ENCODE data around the gene HACD2.
"Not testable (repeated sequence)": the region's sequence is repeated elsewhere in the genome, so short reads cannot be mapped to it uniquely, and the experiment has no call there.

Gene HACD2

GRCh38 chr3:123584988-123585937 lies at the start of gene HACD2:
Gene HACD2, minus strand, starts transcription at chr3:123585053. Its CDS starts 26 bp downstream, at chr3:123585027.
- DNase-seq, result peak; percentile 98

GRCh38 chr3:123634149-123635051 lies 49.5 kb upstream of the HACD2 start:
- no peak for DNase-seq

- DNase-seq, result no peak
Measured at GRCh38 chr3:123633530-123633929, 48.7 kb upstream of the HACD2 start.

DNA sequence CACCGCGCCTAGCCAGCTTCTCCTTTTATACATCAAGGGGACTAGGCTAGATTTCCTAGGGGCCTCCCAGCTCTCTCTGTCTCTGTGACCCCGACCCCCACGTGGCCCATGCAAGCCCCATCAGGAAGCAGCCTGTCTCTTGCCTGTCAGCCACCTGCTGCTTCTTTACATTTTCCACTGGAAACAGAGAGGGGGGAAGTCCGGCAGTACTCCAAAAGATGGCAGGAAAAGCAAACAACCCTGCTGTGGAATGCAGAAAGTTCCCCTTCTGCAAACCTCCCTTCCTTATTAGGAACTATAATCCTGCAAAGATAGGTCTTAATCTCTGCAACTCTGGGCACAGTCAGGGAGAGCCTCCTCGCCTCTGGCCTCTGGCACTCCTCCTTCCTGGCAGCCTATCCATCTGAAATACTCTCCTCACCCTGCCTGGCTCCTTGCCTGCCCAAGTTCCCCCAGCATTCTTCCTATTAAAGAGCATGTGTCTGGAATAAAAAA lies 47.4 kb upstream of the HACD2 start:
- DNase-seq, result no peak

DNA sequence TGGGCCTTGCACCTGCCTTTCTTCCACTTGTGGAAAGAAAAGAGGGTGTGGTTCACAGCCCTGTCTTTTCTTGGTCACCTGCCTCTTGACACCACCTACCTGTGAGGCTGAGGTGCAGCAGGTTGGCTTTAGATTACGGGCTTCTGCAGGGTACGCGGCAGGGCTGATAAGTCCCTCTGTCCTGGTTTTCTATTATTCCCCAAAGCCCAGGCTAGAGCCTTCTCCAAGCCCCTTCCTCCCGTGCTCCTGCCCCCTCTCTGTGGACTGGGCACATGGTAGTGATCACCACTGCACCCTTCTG lies 44.8 kb upstream of the HACD2 start:
- DNase-seq, result no peak

DNA sequence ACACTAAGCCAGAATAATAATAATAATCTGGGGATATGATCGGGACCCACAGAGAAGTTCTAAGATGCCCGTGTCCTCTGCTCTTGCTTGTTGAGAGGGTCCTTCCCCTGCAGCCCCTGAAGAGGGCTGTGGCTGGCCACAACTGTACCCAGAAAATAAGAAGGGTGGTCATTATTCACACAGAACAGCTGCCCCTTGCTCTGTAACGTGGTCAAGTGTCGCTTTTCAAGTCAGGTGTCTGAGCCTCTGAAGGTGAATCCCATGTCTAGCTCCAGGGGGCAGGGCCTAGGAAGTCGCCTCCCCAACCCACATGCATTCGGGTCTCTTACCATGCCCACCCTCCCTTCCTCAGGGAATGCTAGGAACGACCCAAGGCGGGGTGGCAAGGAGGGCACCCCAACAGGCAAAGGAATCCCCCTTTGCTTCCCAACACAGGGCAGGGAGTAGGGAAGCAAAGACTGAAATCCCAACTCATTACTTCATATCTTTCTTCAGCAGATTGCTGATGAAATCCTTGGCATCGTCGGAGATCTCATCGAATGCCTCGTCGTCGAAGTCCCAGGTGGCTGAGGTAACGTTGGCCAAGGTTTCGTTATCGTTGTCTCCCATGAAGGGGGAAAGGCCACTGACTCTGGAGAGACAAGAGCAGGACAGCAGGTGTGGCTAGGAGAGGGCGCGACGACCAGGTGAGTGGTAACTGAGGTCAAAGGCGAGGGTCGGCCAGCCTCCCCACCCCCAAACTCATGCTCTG lies 44.3 kb upstream of the HACD2 start:
- DNase-seq, result no peak

DNA sequence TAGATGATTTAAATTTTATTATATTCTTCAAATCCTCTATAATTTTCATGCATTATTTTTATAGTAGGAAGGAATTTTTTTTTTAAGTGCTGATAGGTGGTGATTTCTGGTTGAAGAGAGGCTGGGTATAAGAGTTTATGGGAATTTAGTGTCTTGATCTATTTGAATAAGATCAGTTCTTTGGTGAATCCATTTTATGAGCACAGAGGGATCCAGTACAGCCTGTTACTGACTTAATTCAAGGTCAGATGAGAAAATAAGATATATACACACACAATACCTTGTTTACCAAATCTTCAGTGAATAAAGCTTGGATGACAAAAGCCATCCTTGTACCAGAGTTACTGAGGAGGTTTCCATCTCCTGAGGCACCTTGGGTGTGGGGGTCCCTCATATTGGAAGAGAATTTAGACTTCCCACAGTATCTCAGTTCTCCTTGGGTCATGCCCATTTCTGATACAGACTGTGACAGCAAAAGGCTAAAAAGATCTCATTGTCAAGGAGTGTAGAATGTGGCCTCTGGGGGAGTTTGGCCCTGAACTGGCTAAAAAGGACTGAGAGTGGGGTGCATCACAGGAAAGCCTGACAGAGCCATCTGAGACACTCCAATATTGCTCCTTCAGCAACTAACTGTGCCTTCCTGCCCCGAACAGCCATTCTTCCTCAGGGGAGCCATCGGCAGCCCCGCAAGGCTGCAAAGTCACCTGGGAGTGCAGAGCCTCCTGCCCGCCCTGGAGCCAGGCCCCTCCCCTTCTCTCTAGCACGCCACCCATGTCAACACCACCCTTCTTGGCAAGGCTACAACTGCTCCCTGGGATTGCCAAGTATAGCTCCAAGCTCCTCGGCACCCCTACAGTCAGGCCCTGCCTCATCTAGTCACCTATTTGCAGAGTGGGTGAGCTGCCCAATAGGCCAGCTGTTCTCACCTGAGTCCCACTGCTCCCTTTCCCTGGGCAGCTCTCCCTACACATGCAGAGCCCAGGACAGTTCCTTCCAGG lies 43.1 kb upstream of the HACD2 start:
- DNase-seq, result no peak

DNA sequence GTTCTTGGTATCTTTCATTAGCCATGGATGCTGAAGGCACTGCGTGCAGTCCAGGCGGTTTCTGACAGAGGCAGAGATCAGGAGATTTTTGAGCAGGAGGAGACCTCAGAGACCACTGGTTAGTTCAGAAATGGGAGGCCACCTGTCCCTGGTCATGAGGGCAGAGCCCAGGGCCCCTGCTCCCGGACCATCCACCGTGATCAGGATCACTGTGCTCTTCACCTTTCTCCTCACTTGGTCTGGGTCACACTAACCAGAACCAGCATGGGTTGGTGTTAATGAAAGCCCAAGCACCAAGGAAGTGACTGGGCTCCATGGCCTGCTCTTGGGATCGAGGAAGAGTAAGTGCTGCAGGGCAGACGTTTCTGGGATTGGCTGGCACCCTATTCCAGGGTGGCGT lies 42.0 kb upstream of the HACD2 start:
- DNase-seq, result no peak

DNA sequence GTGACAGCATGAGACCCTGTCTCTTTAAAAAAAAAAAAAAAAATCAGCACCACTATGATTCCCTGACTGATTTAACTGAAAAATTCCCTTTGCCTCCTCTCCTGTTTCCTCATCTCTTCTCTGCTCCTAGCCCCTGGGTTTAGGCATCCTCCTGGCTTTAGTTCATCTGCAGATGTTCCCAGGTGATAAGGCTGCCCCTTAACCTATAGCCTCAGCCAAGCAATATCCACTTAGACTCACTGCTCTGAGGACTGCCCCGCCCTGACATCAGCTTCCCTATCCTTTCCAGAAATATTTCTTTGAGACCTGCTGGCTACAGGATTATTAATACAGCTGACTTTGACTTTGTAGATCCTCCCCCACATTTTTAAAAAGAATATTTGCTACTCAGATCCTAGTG lies 39.4 kb upstream of the HACD2 start:
- DNase-seq, result no peak

DNA sequence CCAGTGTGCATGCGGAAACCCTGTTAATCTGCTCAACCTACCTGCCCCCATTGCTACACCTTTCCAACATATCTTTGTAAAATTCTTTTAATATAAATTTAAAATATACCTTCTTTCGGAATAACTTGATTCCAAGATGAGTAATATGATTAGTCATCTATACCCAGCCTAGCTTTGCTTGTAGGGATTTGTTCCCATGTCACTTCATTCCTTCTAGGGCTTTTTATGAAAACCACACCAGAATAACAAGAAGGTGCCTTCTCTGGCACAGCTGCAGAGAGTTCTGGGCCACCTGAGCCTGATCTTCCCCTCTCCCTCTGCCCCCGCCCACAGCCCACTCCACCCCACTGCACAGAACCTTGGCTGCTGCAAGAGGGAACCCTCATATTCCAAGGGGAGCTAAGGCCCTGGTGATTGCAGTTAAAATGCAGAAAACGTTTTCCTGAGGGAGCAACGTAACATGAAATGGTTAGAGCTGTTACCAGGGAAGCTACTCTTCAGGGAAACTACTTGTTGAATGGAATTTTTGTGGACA lies 38.6 kb upstream of the HACD2 start:
- DNase-seq, result no peak

DNA sequence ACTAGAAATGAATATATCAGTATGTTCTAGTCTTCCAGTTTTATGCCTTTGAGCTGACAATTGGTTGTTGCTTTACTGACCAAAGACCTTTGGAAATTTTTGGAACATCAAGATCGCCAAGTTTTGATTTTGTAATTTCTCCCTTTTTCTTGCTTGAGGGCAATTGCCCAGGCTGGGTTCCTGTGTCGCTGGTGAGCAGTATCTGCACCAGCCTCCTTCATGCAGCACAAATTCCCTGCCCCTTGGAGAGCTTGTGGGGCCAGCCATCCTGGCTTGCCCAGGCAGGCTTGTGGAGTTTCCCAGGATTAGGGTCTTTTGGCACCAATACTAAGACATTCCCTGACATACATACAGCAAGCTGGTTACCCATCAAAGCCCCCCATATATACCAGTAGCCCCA lies 37.9 kb upstream of the HACD2 start:
- DNase-seq, result no peak

DNA sequence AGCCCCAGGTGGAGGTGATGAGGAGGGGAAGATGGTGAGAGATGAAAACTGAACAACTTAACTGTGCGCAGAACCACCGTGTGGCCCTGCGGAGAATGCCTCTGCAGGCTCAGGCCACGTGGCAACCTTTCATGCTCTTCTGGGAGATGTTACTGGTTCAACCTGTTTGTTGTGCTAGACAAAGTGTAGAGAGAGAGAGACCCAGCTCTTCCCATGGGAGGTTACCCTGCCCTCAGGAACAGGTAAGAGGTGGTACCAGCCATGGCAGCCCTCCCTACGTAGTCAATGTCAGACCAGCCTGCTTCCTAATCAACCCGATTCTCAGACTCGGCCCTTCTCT lies 37.0 kb upstream of the HACD2 start:
- no peak for DNase-seq

GRCh38 chr3:123621186-123621849 lies 36.5 kb upstream of the HACD2 start:
- DNase-seq, result no peak

- no peak for DNase-seq
Measured at GRCh38 chr3:123620343-123620742, 35.5 kb upstream of the HACD2 start.

DNA sequence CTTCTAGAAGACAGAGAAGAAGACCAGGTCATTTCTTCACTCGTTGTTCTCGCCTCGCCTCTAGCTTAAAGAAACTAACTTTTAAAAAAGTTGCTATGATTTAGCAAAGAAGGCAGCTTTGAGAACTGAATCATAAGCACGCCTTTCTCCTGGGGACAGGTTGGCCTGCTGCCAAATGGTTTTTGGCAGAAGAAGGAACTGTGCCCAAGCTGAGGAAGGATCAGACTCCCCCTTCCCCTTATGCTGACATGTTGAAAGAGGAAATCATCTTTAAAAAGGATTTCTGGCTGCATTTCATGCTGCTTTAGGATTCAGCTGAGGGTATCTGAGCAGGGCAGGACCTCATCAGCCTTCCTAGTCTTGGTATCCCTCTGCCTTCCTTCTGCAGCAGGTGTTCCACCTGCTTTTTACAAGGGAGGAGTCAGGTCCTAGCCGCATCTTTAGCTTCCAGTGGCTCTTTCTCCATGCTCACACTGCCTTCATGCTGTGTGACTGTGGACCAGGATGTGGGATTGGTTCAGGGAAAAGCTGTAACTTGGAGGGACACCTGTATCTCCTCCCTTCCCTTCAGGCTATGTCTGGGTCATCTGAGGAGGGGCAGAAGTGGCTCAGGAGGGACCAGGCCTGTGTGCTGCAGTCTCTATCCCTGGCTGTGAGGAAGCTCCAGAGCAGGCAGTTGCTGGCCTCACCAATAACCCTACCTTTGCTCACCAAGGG lies 34.1 kb upstream of the HACD2 start:
- no peak for DNase-seq

GRCh38 chr3:123618076-123618708 lies 33.3 kb upstream of the HACD2 start:
- DNase-seq, result no peak

DNA sequence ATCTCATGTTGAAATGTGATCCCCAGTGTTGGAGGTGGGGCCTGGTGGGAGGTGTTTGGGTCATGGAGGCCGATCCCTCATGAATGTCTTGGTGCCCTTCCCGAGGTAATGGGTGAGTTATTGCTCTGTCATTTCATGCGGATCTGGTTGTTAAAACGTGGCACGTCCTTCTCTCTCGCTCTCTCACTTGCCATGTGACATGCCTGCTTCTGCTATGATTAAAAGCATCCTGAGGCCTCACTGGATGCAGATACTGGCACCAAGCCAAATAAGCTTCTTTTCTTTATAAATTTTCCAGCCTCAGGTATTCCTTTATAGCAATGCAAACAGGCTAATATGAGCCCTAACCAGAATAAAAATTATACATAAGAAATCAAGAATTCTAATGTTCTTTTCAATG lies 31.7 kb upstream of the HACD2 start:
- DNase-seq, result no peak

- DNase-seq, result no peak
Measured at GRCh38 chr3:123613543-123613942, 28.7 kb upstream of the HACD2 start.

- DNase-seq, result not testable (repeated sequence)
Measured at GRCh38 chr3:123611674-123612073, 26.8 kb upstream of the HACD2 start.

- DNase-seq, result no peak
Measured at GRCh38 chr3:123611082-123611481, 26.2 kb upstream of the HACD2 start.

Data from activated effector memory CD4-positive, alpha-beta T cell treated with anti-CD3 and anti-CD28 coated beads, Interleukin-2, amount 50 U/mL, for 16 hours (primary cell).